ENCODE results near the gene ARMCX6. TPM values are rescaled to one million over a fixed set of nuclear protein-coding genes. Genes with fewer than 3 reads are reported as not detected.
"Not testable (repeated sequence)": the region's sequence is repeated elsewhere in the genome, so short reads cannot be mapped to it uniquely, and the experiment has no call there.

The ARMCX6 gene
- total RNA-seq, 1 donor from 2014 or later = 36.5 TPM

GRCh38 chrX:101656817-101657216 lies 39.0 kb upstream of the ARMCX6 start:
- H3K4me3 ChIP-seq = no peak overlapping the region
- no peaks in the 10 kb centered on the region for H3K4me1 ChIP-seq
- no peaks in the 10 kb centered on the region for H3K36me3 ChIP-seq
- H3K9me3 ChIP-seq = no peaks in the 10 kb centered on the region
- ATAC-seq (no peak), DNase-seq (no peak)
- TF ChIP-seq CTCF (IDR thresholded peaks at IDR 0.05) = no peak
- no peak overlapping the region for H3K27ac ChIP-seq
- intact Hi-C loops (cut with DNase I) = no loop called here
- H3K27me3 ChIP-seq (ENCODE audit: low read depth) = no peaks in the 10 kb centered on the region

GRCh38 chrX:101655534-101655933 lies 37.7 kb upstream of the ARMCX6 start:
- Histone ChIP-seq H3K36me3 (no peaks in the 10 kb centered on the region), H3K9me3 (no peaks in the 10 kb centered on the region), H3K4me1 (no peaks in the 10 kb centered on the region), H3K27me3 (ENCODE audit: low read depth) (no peaks in the 10 kb centered on the region), H3K27ac (no peak overlapping the region), H3K4me3 (no peak overlapping the region)
- DNase-seq (no peak), ATAC-seq (no peak)
- intact Hi-C loops (cut with DNase I) = no loop called here
- TF ChIP-seq CTCF (IDR thresholded peaks at IDR 0.05) = no peak

- H3K4me3 ChIP-seq; H3K27ac ChIP-seq; H3K4me1 ChIP-seq; H3K9me3 ChIP-seq; H3K27me3 ChIP-seq (ENCODE audit: low read depth); ATAC-seq; DNase-seq; H3K36me3 ChIP-seq; intact Hi-C loops (cut with DNase I): not testable (repeated sequence)
These were observed 29.9 kb upstream of the ARMCX6 start for GRCh38 chrX:101647716-101648115.

- ATAC-seq (no peak), DNase-seq (no peak)
- no peaks in the 10 kb centered on the region for H3K36me3 ChIP-seq
- H3K4me3 ChIP-seq = no peak overlapping the region
- no peaks in the 10 kb centered on the region for H3K27me3 ChIP-seq (ENCODE audit: low read depth)
- no peak for TF ChIP-seq CTCF (IDR thresholded peaks at IDR 0.05)
- intact Hi-C loops (cut with DNase I) = no loop called here
- no peaks in the 10 kb centered on the region for H3K4me1 ChIP-seq
- no peak overlapping the region for H3K27ac ChIP-seq
- no peaks in the 10 kb centered on the region for H3K9me3 ChIP-seq
These were observed 24.3 kb upstream of the ARMCX6 start for GRCh38 chrX:101642093-101642492.

- intact Hi-C loops (cut with DNase I) = no loop called here
- no peaks in the 10 kb centered on the region for H3K36me3 ChIP-seq
- no peaks in the 10 kb centered on the region for H3K4me1 ChIP-seq
- no peak for TF ChIP-seq CTCF (IDR thresholded peaks at IDR 0.05)
- H3K4me3 ChIP-seq = no peak overlapping the region
- no peaks in the 10 kb centered on the region for H3K27me3 ChIP-seq (ENCODE audit: low read depth)
- no peak overlapping the region for H3K27ac ChIP-seq
- DNase-seq (no peak), ATAC-seq (no peak)
- H3K9me3 ChIP-seq = no peaks in the 10 kb centered on the region
These were observed 21.8 kb upstream of the ARMCX6 start for GRCh38 chrX:101639583-101639982.

GRCh38 chrX:101619364-101619763 lies 1.6 kb upstream of the ARMCX6 start:
- no peak for TF ChIP-seq CTCF (IDR thresholded peaks at IDR 0.05)
- intact Hi-C loops (cut with DNase I) = no loop called here
- ATAC-seq = no peak
- no peaks in the 10 kb centered on the region for H3K9me3 ChIP-seq
- H3K4me1 ChIP-seq = peaks cover 3% of the 10 kb centered on the region
- no peaks in the 10 kb centered on the region for H3K27me3 ChIP-seq (ENCODE audit: low read depth)
- no peak overlapping the region for H3K4me3 ChIP-seq
- no peak for DNase-seq
- H3K27ac ChIP-seq = no peak overlapping the region
- no peaks in the 10 kb centered on the region for H3K36me3 ChIP-seq
